Measurements from ENCODE around the gene NFE2. TPM values are rescaled to one million over a fixed set of nuclear protein-coding genes. Genes with fewer than 3 reads are reported as not detected.

Gene NFE2
- total and polyA plus RNA-seq, 2 of the 8 experiments (the other 6 are each of a cell fraction or from before 2014, with no cell fraction given) = 2.0 to 6.1 TPM

GRCh38 chr12:54303640-54304039 is 2.8 kb upstream of the NFE2 start:
- Histone ChIP-seq H3K14ac (ENCODE audit: insufficient read length) (no peak overlapping the region), H4K8ac (ENCODE audit: extremely low read depth, insufficient read depth, low read length) (no peak overlapping the region), H4K91ac (replicated peaks; ENCODE audit: insufficient read length, low read length) (no peak overlapping the region), H3K9ac (replicated peaks in 1 of 4; ENCODE audit: extremely low read depth in 1 of 4, low read depth in 3 of 4, low read length in 3 of 4) (no peak overlapping the region), H2AK5ac (ENCODE audit: low read depth, low read length) (no peak overlapping the region), H3K27me3 (replicated peaks in 1 of 4; ENCODE audit: control insufficient read depth in 3 of 4, extremely low read depth in 1 of 4, insufficient read depth in 3 of 4, low read length in 3 of 4) (peaks cover 0 to 7% (median 0%) of the 10 kb centered on the region in 4 experiments; a peak in 1 of 7 replicates), H3K36me3 (ENCODE audit: control insufficient read depth in 2 of 4, insufficient read depth in 4 of 4, low read length in 3 of 4) (no peaks in the 10 kb centered on the region), H2AFZ (ENCODE audit: low read length) (no peak overlapping the region; the same call in 1 of the 2 replicates), H3K56ac (replicated peaks; ENCODE audit: insufficient read length, low read depth, low read length) (no peak overlapping the region), H3K4ac (replicated peaks; ENCODE audit: insufficient read length, low read depth, low read length) (no peak overlapping the region), H2BK5ac (ENCODE audit: low read depth, low read length) (no peak overlapping the region), H3K4me2 (ENCODE audit: insufficient read depth in 1 of 2, low read depth in 2 of 2, low read length in 2 of 2) (peak overlapping the region; percentile 31 to 56; a peak in 2 of 4 replicates), H2BK12ac (ENCODE audit: low read depth, low read length) (no peak overlapping the region), H2BK20ac (ENCODE audit: low read length) (peak overlapping the region; percentile 37; the same call in 1 of the 2 replicates), H3K4me3 (ENCODE audit: extremely low read depth in 1 of 4, insufficient read depth in 2 of 4, low read depth in 3 of 4, low read length in 4 of 4) (no peak overlapping the region; a peak in 1 of 8 replicates), H3K23me2 (ENCODE audit: low read depth, low read length) (peaks cover 6% of the 10 kb centered on the region; the same call in 1 of the 2 replicates), H2BK120ac (replicated peaks; ENCODE audit: low read depth, low read length) (no peak overlapping the region), H3K4me1 (replicated peaks in 1 of 4; ENCODE audit: control insufficient read depth in 3 of 4, insufficient read depth in 4 of 4, low read length in 3 of 4) (peaks cover 12 to 36% (median 21%) of the 10 kb centered on the region in 4 experiments), H3K9me3 (ENCODE audit: insufficient read depth in 2 of 2, low read depth in 1 of 2, low read length in 1 of 2) (no peaks in the 10 kb centered on the region), H3K18ac (ENCODE audit: extremely low read depth, low read length) (peak overlapping the region; percentile 10; the same call in 1 of the 2 replicates), H3K79me1 (ENCODE audit: low read depth, low read length) (no peaks in the 10 kb centered on the region), H3K23ac (ENCODE audit: insufficient read length) (no peak overlapping the region), H4K5ac (ENCODE audit: insufficient read length, low read depth, low read length) (no peak overlapping the region), H4K20me1 (replicated peaks in 1 of 2; ENCODE audit: control insufficient read depth in 1 of 2, insufficient read depth in 2 of 2, low read length in 2 of 2) (no peaks in the 10 kb centered on the region), H2BK15ac (ENCODE audit: low read length) (0 out of 2 replicates have a peak overlapping the region, but pooled peaks have one; percentile 22), H3K27ac (ENCODE audit: low read depth, low read length) (no peak overlapping the region), H3K79me2 (ENCODE audit: control insufficient read depth in 1 of 2, insufficient read depth in 2 of 2, low read length in 2 of 2) (no peaks in the 10 kb centered on the region)
- no peak for FAIRE-seq
- ChIA-PET CTCF (ENCODE audit: partially characterized antibody) (interaction anchor here (1.8 to 34.6 kb wide), 2 partner anchors 8 to 21 kb away, joined by 5 to 618 read pairs; partner anchors contain the start of genes COPZ1 and NFE2), POLR2A (ENCODE audit: partially characterized antibody) (interaction anchor here (1.0 to 6.5 kb wide), 5 partner anchors 12 to 49 kb away, joined by 3 to 56 read pairs (median 21); partner anchors contain the start of genes CBX5 and HNRNPA1)
- no peak for DNase-seq (ENCODE audit: low read depth in 1 of 2, low spot score in 2 of 2)
- TF ChIP-seq SP1 (IDR thresholded peaks at IDR 0.05; ENCODE audit: low read depth, low read length) = no peak
- TF ChIP-seq GABPA (IDR thresholded peaks at IDR 0.05; ENCODE audit: borderline replicate concordance, insufficient read depth, low read length) = no peak
- TF ChIP-seq RBBP5 (IDR thresholded peaks at IDR 0.05; ENCODE audit: borderline replicate concordance, low read depth, low read length) = no peak
- no peak for TF ChIP-seq TCF12 (IDR thresholded peaks at IDR 0.05; ENCODE audit: low read depth, low read length)

All from H1 (cell line).